IMR-90 (cell line): ENCODE measurements around the gene PHKA1. TPM values are rescaled to one million over a fixed set of nuclear protein-coding genes. Genes with fewer than 3 reads are reported as not detected.
A peak's percentile ranks its signal among the peaks of the same experiment; 100 is the strongest.

Experiments
- ATAC-seq: fragments of 200-7000 bp; cut with Tn5 transposase; 2 replicates; pipeline ENCODE4 v1.9.1; 2020; ENCODE audit warnings: low read depth, mild to moderate bottlenecking, moderate library complexity
- BruUV-seq: library from RNA; stranded (reverse); fragments of 400-500 nt; replicated peaks from 2 replicates; lab custom pipeline; 2021; lab: Mats Ljungman, UMichigan
- CTCF ChIA-PET: fragments of 300-600 bp; formaldehyde crosslinking; extraction: SDS; loops from one replicate; lab custom pipeline; 2021; ENCODE audit warnings: antibody characterized with exemption; lab: Yijun Ruan, JAX
- POLR2A ChIA-PET: fragments of 300-600 bp; sonication (Branson Sonifier 250); formaldehyde crosslinking; loops from one replicate; lab custom pipeline; 2022; ENCODE audit warnings: antibody characterized with exemption; ENCODE audit not compliant: unreplicated experiment; lab: Charles Lee
- DNase-seq: peaks from one replicate; pipeline ENCODE4 v3.0.0; 2013
- H2AFZ ChIP-seq: replicated peaks from 2 replicates; pipeline ENCODE3; 2013; ENCODE audit warnings: low read length, mild to moderate bottlenecking; ENCODE audit not compliant: poor library complexity
- H2AK5ac ChIP-seq: 2 replicates; pipeline ENCODE4 v1.6.1; 2013; ENCODE audit warnings: low read depth, low read length, inconsistent platforms
- H2AK9ac ChIP-seq: replicated peaks from 2 replicates; pipeline ENCODE3; 2013; ENCODE audit warnings: mild to moderate bottlenecking, low read depth, low read length, moderate library complexity; ENCODE audit not compliant: poor library complexity
- H2BK120ac ChIP-seq: 2 replicates; pipeline ENCODE4 v1.6.1; 2013; ENCODE audit warnings: low read depth, low read length, inconsistent platforms
- H2BK15ac ChIP-seq: 3 replicates; pipeline ENCODE4 v1.6.1; 2013; ENCODE audit warnings: low read depth, low read length, inconsistent platforms
- H2BK20ac ChIP-seq: 2 replicates; pipeline ENCODE4 v1.6.1; 2013; ENCODE audit warnings: low read depth, mild to moderate bottlenecking, inconsistent platforms, low read length, moderate library complexity
- H2BK5ac ChIP-seq: 2 replicates; pipeline ENCODE4 v1.6.1; 2013; ENCODE audit warnings: mild to moderate bottlenecking, low read depth, low read length, inconsistent platforms; ENCODE audit not compliant: poor library complexity, severe bottlenecking
- H3K14ac ChIP-seq: replicated peaks from 2 replicates; pipeline ENCODE4 v1.6.1; 2013; ENCODE audit warnings: low read depth, low read length, inconsistent platforms
- H3K18ac ChIP-seq: 2 replicates; pipeline ENCODE4 v1.6.1; 2013; ENCODE audit warnings: low read depth, low read length, control low read depth
- H3K23ac ChIP-seq: 2 replicates; pipeline ENCODE4 v1.6.1; 2013; ENCODE audit warnings: low read depth, low read length, inconsistent platforms
- H3K27ac ChIP-seq: 2 replicates; pipeline ENCODE4 v1.5.1; 2013; ENCODE audit warnings: mild to moderate bottlenecking, control low read depth, low read length; ENCODE audit not compliant: insufficient read depth
- H3K27me3 ChIP-seq: 2 replicates; pipeline ENCODE4 v1.6.1; 2013; ENCODE audit warnings: low read length; ENCODE audit not compliant: control insufficient read depth, insufficient read depth
- H3K36me3 ChIP-seq: 2 replicates; pipeline ENCODE4 v1.6.1; 2013; ENCODE audit warnings: low read length, mixed read lengths; ENCODE audit not compliant: control insufficient read depth, insufficient read depth
- H3K4ac ChIP-seq: 2 replicates; pipeline ENCODE4 v1.6.1; 2013; ENCODE audit warnings: low read depth, low read length, inconsistent platforms
- H3K4me1 ChIP-seq: 2 replicates; pipeline ENCODE4 v1.6.1; 2013; ENCODE audit warnings: low read length, mixed read lengths; ENCODE audit not compliant: control insufficient read depth, insufficient read depth
- H3K4me2 ChIP-seq: 2 replicates; pipeline ENCODE4 v1.6.1; 2013; ENCODE audit warnings: low read depth, mild to moderate bottlenecking, control low read depth, low read length, moderate library complexity
- H3K4me3 ChIP-seq: 2 replicates; pipeline ENCODE4 v1.5.1; 2013; ENCODE audit warnings: low read depth, mild to moderate bottlenecking, control low read depth, low read length, moderate library complexity; ENCODE audit not compliant: insufficient read depth
- H3K56ac ChIP-seq: 2 replicates; pipeline ENCODE4 v1.6.1; 2013; ENCODE audit warnings: low read length, inconsistent platforms; ENCODE audit not compliant: insufficient read depth; ENCODE audit errors: extremely low read depth
- H3K79me1 ChIP-seq, 2 experiments: 2 replicates each; pipeline ENCODE4 v1.6.1; 2013; ENCODE audit warnings: low read length in 2 of 2, inconsistent platforms in 1 of 2, low read depth in 1 of 2
- H3K9ac ChIP-seq: 2 replicates; pipeline ENCODE4 v1.6.1; 2013; ENCODE audit warnings: low read depth, low read length, control low read depth
- H3K9me1 ChIP-seq: 2 replicates; pipeline ENCODE4 v1.6.1; 2013; ENCODE audit warnings: low read length, inconsistent platforms; ENCODE audit not compliant: insufficient read depth
- H3K9me3 ChIP-seq: 2 replicates; pipeline ENCODE4 v1.6.1; 2013; ENCODE audit warnings: low read length; ENCODE audit not compliant: control insufficient read depth, insufficient read depth
- H4K20me1 ChIP-seq: 2 replicates; pipeline ENCODE4 v1.6.1; 2013; ENCODE audit warnings: low read length, inconsistent platforms; ENCODE audit not compliant: insufficient read depth
- H4K5ac ChIP-seq: 2 replicates; pipeline ENCODE4 v1.6.1; 2013; ENCODE audit warnings: mild to moderate bottlenecking, low read depth, low read length, control low read depth
- H4K8ac ChIP-seq, 2 experiments: 2 replicates each; pipeline ENCODE4 v1.6.1; 2013; ENCODE audit warnings: low read depth in 2 of 2, low read length in 2 of 2, control low read depth in 1 of 2, inconsistent platforms in 1 of 2
- H4K91ac ChIP-seq: 2 replicates; pipeline ENCODE4 v1.6.1; 2013; ENCODE audit warnings: low read depth, low read length, inconsistent platforms; ENCODE audit not compliant: insufficient read depth
- ELK1 ChIP-seq: fragments of 150-350 bp; IDR thresholded peaks from 2 replicates; pipeline ENCODE4 v1.6.1; 2016; ENCODE audit warnings: low read depth, mild to moderate bottlenecking, low read length, moderate library complexity, borderline replicate concordance
- NFE2L2 ChIP-seq: fragments of 150-350 bp; IDR thresholded peaks from 2 replicates; pipeline ENCODE4 v1.6.1; 2016; ENCODE audit warnings: low read depth, mild to moderate bottlenecking, low read length
- WGBS, 2 experiments: methylation state at CpG; one replicate each; pipeline versions ENCODE4 v1.1.5 to v1.1.7; 2013; ENCODE audit warnings: missing lambda C conversion rate in 2 of 2; ENCODE audit not compliant: insufficient read length in 1 of 2; ENCODE audit errors: extremely low coverage in 2 of 2; 5-methylcytosine and 5-hydroxymethylcytosine counted together
- dilution Hi-C: fragments of 300-500 bp; cut with HindIII; formaldehyde crosslinking; loops from one replicate; pipeline ENCODE4 v1.14.3; 2018; ENCODE audit warnings: low sequenced_read_pairs; ENCODE audit not compliant: unreplicated experiment
- in situ Hi-C: fragments of 300-500 bp; cut with MboI; formaldehyde crosslinking; loops from 3 replicates; pipeline ENCODE4 v1.14.3; 2019; ENCODE audit warnings: low sequenced_read_pairs, inconsistent platforms, mixed read lengths
- intact Hi-C: fragments of 100-400 bp; cut with micrococcal nuclease; formaldehyde crosslinking; loops from 2 replicates; pipeline ENCODE4 v1.10.0; 2022
- polyA plus RNA-seq, 3 experiments: library from polyadenylated mRNA; depleted of rRNA; stranded (reverse); fragments of >200 nt; gene quantifications; 2 replicates each; pipeline ENCODE4 v1.2.3, GENCODE V29; 2012; ENCODE audit warnings: low replicate concordance in 1 of 3
- total RNA-seq: library from RNA; depleted of rRNA; stranded (reverse); fragments of >200 nt; gene quantifications from 2 replicates; pipeline ENCODE4 v1.2.3, GENCODE V29; 2012

PHKA1 gene
- total and polyA plus RNA-seq, 2 of the 4 experiments (the other 2 are of a cell fraction): 2.7 to 4.5 TPM

GRCh38 chrX:72576141-72576894, 137.8 kb downstream of the PHKA1 start (continued):
- TF ChIP-seq NFE2L2: peak; percentile 27; the same call in 1 of the 2 replicates

- peak overlapping the region in 1 of 2 experiments; percentile 61; a peak in 1 of 4 replicates for H4K8ac ChIP-seq
- no CpG with 5 or more reads among the region's 7 CpGs for WGBS, 2 experiments
- no peaks in the 10 kb centered on the region for H3K9me3 ChIP-seq
- H3K9ac ChIP-seq: no peak overlapping the region
- H3K27me3 ChIP-seq: peaks cover 5% of the 10 kb centered on the region
- no peaks in the 10 kb centered on the region for H4K20me1 ChIP-seq
- ATAC-seq: peak; percentile 5; the same call in 1 of the 2 replicates
- no peaks in the 10 kb centered on the region for H3K9me1 ChIP-seq
- no peak overlapping the region for H3K14ac ChIP-seq
- no TSS peak for BruUV-seq
- no peak overlapping the region for H2BK120ac ChIP-seq
- H3K23ac ChIP-seq: no peak overlapping the region
- no peak overlapping the region; the same call in 2 of the 3 replicates for H2BK15ac ChIP-seq
- no peak overlapping the region for H4K91ac ChIP-seq
- H3K4ac ChIP-seq: no peak overlapping the region
- no peak overlapping the region for H3K56ac ChIP-seq
- no peak for TF ChIP-seq ELK1
- POLR2A ChIA-PET: no interaction called here
- no peak overlapping the region for H3K18ac ChIP-seq
- H2AK9ac ChIP-seq: no peak overlapping the region
- peaks cover 0 to 3% of the 10 kb centered on the region in 2 experiments; a peak in 2 of 4 replicates for H3K79me1 ChIP-seq
- in situ Hi-C loops: loop anchor here (10.0 kb wide), 1 partner anchor 142 kb away; the partner anchor contains the start of gene PHKA1
- DNase-seq: no peak
- peak overlapping the region; percentile 60; the same call in 1 of the 2 replicates for H3K4me2 ChIP-seq
- H3K36me3 ChIP-seq: peaks cover 4% of the 10 kb centered on the region
- no peak overlapping the region for H2BK20ac ChIP-seq
- dilution Hi-C loops: no loop called here
- H2AK5ac ChIP-seq: no peak overlapping the region
- H3K4me1 ChIP-seq: no peaks in the 10 kb centered on the region
- H2BK5ac ChIP-seq: no peak overlapping the region
- H4K5ac ChIP-seq: no peak overlapping the region
- H3K27ac ChIP-seq: no peak overlapping the region
- CTCF ChIA-PET: interaction anchor here (0.6 to 0.7 kb wide), 2 partner anchors 28 to 441 kb away, joined by 4 to 5 read pairs; partner anchors contain the start of gene RTL5
- peak overlapping the region; percentile 27; the same call in 1 of the 2 replicates for H3K4me3 ChIP-seq
- intact Hi-C loops: loop anchor here (5.0 kb wide), 1 partner anchor 139 kb away; the partner anchor contains the start of gene PHKA1
- H2AFZ ChIP-seq: peak overlapping the region; percentile 74
Observed at GRCh38 chrX:72573158-72573511, 141.0 kb downstream of the PHKA1 start.
